ENCODE results near the gene LY86. TPM values are rescaled to one million over a fixed set of nuclear protein-coding genes. Genes with fewer than 3 reads are reported as not detected.

The LY86 gene
- total RNA-seq, 1 donor from 2014 or later: not detected

GRCh38 chr6:6631534-6632276 lies 43.2 kb downstream of the LY86 start:
- Mint-ChIP-seq H3K4me1 (ENCODE audit: low read depth) (no peaks in the 10 kb centered on the region), H3K9me3 (ENCODE audit: low read depth) (no peaks in the 10 kb centered on the region), H3K27ac (no peak overlapping the region), H3K36me3 (ENCODE audit: insufficient read depth) (no peaks in the 10 kb centered on the region), H3K4me3 (ENCODE audit: low read depth) (no peak overlapping the region), H3K27me3 (peaks cover 14% of the 10 kb centered on the region)
- TF ChIP-seq, protein P1, sequence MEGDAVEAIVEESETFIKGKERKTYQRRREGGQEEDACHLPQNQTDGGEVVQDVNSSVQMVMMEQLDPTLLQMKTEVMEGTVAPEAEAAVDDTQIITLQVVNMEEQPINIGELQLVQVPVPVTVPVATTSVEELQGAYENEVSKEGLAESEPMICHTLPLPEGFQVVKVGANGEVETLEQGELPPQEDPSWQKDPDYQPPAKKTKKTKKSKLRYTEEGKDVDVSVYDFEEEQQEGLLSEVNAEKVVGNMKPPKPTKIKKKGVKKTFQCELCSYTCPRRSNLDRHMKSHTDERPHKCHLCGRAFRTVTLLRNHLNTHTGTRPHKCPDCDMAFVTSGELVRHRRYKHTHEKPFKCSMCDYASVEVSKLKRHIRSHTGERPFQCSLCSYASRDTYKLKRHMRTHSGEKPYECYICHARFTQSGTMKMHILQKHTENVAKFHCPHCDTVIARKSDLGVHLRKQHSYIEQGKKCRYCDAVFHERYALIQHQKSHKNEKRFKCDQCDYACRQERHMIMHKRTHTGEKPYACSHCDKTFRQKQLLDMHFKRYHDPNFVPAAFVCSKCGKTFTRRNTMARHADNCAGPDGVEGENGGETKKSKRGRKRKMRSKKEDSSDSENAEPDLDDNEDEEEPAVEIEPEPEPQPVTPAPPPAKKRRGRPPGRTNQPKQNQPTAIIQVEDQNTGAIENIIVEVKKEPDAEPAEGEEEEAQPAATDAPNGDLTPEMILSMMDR (IDR thresholded peaks at IDR 0.05; ENCODE audit: unreplicated experiment): no peak
- DNase-seq (ENCODE audit: low spot score, unreplicated experiment): no peak

GRCh38 chr6:6633898-6634734 lies 45.6 kb downstream of the LY86 start:
- Mint-ChIP-seq H3K4me3 (ENCODE audit: low read depth) (no peak overlapping the region), H3K9me3 (ENCODE audit: low read depth) (no peaks in the 10 kb centered on the region), H3K27me3 (no peaks in the 10 kb centered on the region), H3K36me3 (ENCODE audit: insufficient read depth) (no peaks in the 10 kb centered on the region), H3K27ac (no peak overlapping the region), H3K4me1 (ENCODE audit: low read depth) (peaks cover 2% of the 10 kb centered on the region)
- DNase-seq (ENCODE audit: low spot score, unreplicated experiment): no peak
- TF ChIP-seq, protein P1 (IDR thresholded peaks at IDR 0.05; ENCODE audit: unreplicated experiment): no peak

GRCh38 chr6:6634735-6635075 lies 46.2 kb downstream of the LY86 start:
- H3K27ac Mint-ChIP-seq: no peak overlapping the region
- H3K27me3 Mint-ChIP-seq: no peaks in the 10 kb centered on the region
- H3K36me3 Mint-ChIP-seq (ENCODE audit: insufficient read depth): no peaks in the 10 kb centered on the region
- TF ChIP-seq, protein P1 (IDR thresholded peaks at IDR 0.05; ENCODE audit: unreplicated experiment): no peak
- no peaks in the 10 kb centered on the region for H3K9me3 Mint-ChIP-seq (ENCODE audit: low read depth)
- DNase-seq (ENCODE audit: low spot score, unreplicated experiment): no peak
- H3K4me1 Mint-ChIP-seq (ENCODE audit: low read depth): peaks cover 2% of the 10 kb centered on the region
- H3K4me3 Mint-ChIP-seq (ENCODE audit: low read depth): no peak overlapping the region

DNA sequence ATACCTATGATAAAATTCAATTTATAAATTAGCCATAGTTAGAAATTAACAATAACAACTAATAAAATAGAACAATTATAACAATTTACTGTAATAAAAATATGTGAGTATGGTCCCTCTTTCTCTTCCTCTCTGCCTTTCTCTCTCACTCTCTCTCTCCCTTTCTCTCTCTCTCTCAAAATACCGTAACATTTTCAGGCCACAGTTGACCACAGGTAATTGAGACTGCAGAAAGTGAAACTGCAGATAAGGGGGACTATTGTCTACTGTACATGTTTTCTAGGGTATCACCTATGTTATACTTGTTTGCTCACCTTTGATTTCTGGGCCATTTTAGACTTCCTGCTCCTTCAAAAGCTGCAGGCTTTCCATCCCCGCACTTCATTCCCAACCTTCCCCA lies 46.8 kb downstream of the LY86 start:
- no peak overlapping the region for H3K4me3 Mint-ChIP-seq (ENCODE audit: low read depth)
- DNase-seq (ENCODE audit: low spot score, unreplicated experiment): no peak
- H3K27me3 Mint-ChIP-seq: no peaks in the 10 kb centered on the region
- no peaks in the 10 kb centered on the region for H3K36me3 Mint-ChIP-seq (ENCODE audit: insufficient read depth)
- H3K9me3 Mint-ChIP-seq (ENCODE audit: low read depth): no peaks in the 10 kb centered on the region
- TF ChIP-seq, protein P1 (IDR thresholded peaks at IDR 0.05; ENCODE audit: unreplicated experiment): no peak
- H3K4me1 Mint-ChIP-seq (ENCODE audit: low read depth): peaks cover 2% of the 10 kb centered on the region
- H3K27ac Mint-ChIP-seq: no peak overlapping the region

- H3K27me3 Mint-ChIP-seq: no peaks in the 10 kb centered on the region
- H3K4me3 Mint-ChIP-seq (ENCODE audit: low read depth): no peak overlapping the region
- TF ChIP-seq, protein P1 (IDR thresholded peaks at IDR 0.05; ENCODE audit: unreplicated experiment): no peak
- H3K9me3 Mint-ChIP-seq (ENCODE audit: low read depth): no peaks in the 10 kb centered on the region
- DNase-seq (ENCODE audit: low spot score, unreplicated experiment): no peak
- no peak overlapping the region for H3K27ac Mint-ChIP-seq
- peaks cover 2% of the 10 kb centered on the region for H3K4me1 Mint-ChIP-seq (ENCODE audit: low read depth)
- H3K36me3 Mint-ChIP-seq (ENCODE audit: insufficient read depth): no peaks in the 10 kb centered on the region
Observed at GRCh38 chr6:6635869-6636268, 47.3 kb downstream of the LY86 start.

Data from progenitor cell of endocrine pancreas (in vitro differentiated cells).